ENCODE results near the gene FILIP1L. TPM values are rescaled to one million over a fixed set of nuclear protein-coding genes. Genes with fewer than 3 reads are reported as not detected.

The FILIP1L gene
- total and polyA plus RNA-seq, 2 of the 13 experiments (the other 11 are each of a cell fraction or from before 2014, with no cell fraction given): 8.1 to 187 TPM

GRCh38 chr3:99817437-99818240 is 296.7 kb downstream of the FILIP1L start, which contains the start of gene CMSS1 (continued):
- TF ChIP-seq SKIL (CRISPR knock-in tag; IDR thresholded peaks at IDR 0.05; ENCODE audit: borderline replicate concordance) (no peak), AHDC1 (CRISPR knock-in tag; IDR thresholded peaks at IDR 0.05; ENCODE audit: borderline replicate concordance) (peak; percentile 65; the same call in 1 of the 2 replicates)

Data from HepG2 (cell line).